K562 treated with DMSO at 1 percent for 24 hours (cell line): ENCODE results near the gene ZNF823. TPM values are rescaled to one million over a fixed set of nuclear protein-coding genes. Genes with fewer than 3 reads are reported as not detected.

Experiments
- total RNA-seq: library from RNA; unstranded; fragments of 300-600 nt; gene quantifications from 2 replicates; pipeline ENCODE4 v1.2.3, GENCODE V29; 2022; ENCODE audit warnings: low read depth; ENCODE audit not compliant: insufficient read depth

ZNF823 gene
- 7.8 and 9.4 TPM in 2 replicates for total RNA-seq

GRCh38 chr19:11738746-11739620 lies at the start of gene ZNF823:
TSS of gene ZNF823 (minus strand) at chr19:11738946. CDS start at chr19:11738819, 127 bp downstream.

DNA sequence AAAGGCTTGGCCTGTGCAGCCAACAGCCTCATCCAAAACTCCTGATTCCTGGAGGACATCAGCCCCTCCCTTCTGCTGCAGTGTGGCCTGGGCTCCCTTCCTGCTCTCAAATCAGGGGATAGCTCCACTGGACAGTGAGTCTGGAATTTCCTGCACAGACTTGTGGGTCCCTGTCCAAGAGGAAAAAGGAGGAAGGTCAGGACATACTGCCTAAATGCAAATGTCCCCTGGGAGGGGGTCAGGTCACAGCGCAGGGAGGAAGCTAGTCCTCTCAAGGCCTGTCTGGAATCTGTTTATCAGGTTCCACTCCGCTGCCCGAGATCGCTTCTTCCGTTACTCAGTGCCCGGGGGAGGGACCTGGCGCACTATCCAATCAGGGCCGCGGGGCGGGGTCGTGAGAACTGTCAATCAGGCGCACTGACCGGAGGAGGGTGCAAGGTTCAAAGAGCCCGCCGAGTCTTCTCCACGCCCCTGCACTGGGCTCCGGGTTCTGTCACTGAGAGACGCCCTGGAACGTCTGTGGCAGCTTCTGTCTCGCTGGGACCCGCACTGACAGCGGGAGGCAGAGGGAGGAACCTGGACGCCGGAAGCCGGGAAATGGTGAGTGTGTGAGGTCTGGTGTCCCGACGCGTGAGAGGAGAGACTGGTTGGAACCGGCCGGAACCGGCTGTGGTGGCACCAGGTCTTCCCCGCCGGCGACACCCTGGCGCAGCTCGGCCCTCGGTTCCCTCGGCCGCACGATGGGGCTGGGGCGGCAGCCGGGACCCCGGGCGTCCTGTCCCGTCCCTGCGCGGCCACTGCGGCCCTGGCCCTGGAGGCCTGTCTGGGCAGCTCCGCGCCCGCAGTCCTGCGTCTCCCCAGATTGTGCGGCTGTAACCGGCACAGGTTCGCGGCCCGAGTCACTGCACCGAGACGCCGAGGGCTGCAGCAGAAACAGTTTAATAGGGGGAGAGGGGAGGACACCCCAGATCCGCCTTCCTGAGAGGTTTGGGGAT lies 28.1 kb upstream of the ZNF823 start, which contains the start of gene ZNF441:
ZNF441 (plus strand) TSS at position 404 of the 995 bp plus-strand sequence; CDS start at position 598, 194 bp downstream.

Other genes with a start within 250 kb of the ZNF823 start
- gene ZNF653, start 233.1 kb downstream of the ZNF823 start, total RNA-seq, result 11.6 and 20.0 TPM in 2 replicates
- 46.1 and 50.7 TPM in 2 replicates for gene ECSIT, start 209.8 kb downstream of the ZNF823 start, total RNA-seq
- gene CNN1, start 200.1 kb downstream of the ZNF823 start, total RNA-seq, result 4.3 and 7.9 TPM in 2 replicates
- gene ELOF1, start 179.7 kb downstream of the ZNF823 start, total RNA-seq, result 141 and 149 TPM in 2 replicates
- gene ACP5, start 161.3 kb downstream of the ZNF823 start, total RNA-seq, result 26.9 and 28.5 TPM in 2 replicates
- gene ZNF627, start 141.5 kb downstream of the ZNF823 start, total RNA-seq, result 9.0 and 9.4 TPM in 2 replicates
- gene ZNF441, start 28.1 kb upstream of the ZNF823 start, total RNA-seq, result 2.0 and 3.0 TPM in 2 replicates
- 0.30 TPM in 1 of 2 replicates, not detected in the other for gene ZNF491, start 59.6 kb upstream of the ZNF823 start, total RNA-seq
- gene ZNF440, start 75.3 kb upstream of the ZNF823 start, total RNA-seq, result 4.1 and 5.6 TPM in 2 replicates
- not detected in 2 replicates for gene ZNF439, start 109.8 kb upstream of the ZNF823 start, total RNA-seq
- 1.9 and 2.8 TPM in 2 replicates for gene ZNF69, start 148.8 kb upstream of the ZNF823 start, total RNA-seq
- 4.3 and 6.1 TPM in 2 replicates for gene ZNF700, start 186.2 kb upstream of the ZNF823 start, total RNA-seq
- 0.51 TPM in 1 of 2 replicates, not detected in the other for gene ZNF763, start 226.1 kb upstream of the ZNF823 start, total RNA-seq